ENCODE results near the gene RFX7.

Gene RFX7

GRCh38 chr15:56148064-56148463 is 95.6 kb downstream of the RFX7 start:
- peaks cover 2% of the 10 kb centered on the region; the same call in 1 of the 2 replicates for H3F3A ChIP-seq (ENCODE audit: control insufficient read depth, insufficient read depth)
- H3K9me3 ChIP-seq (ENCODE audit: control insufficient read depth, insufficient read depth, low read length): no peaks in the 10 kb centered on the region; the same call in 1 of the 2 replicates
- no peaks in the 10 kb centered on the region; the same call in 1 of the 2 replicates for H3K4me1 ChIP-seq (ENCODE audit: control insufficient read depth, low read length)
- no peak overlapping the region for H3K27ac ChIP-seq (ENCODE audit: low read depth, low read length)
- TF ChIP-seq EZH2phosphoT487 (IDR thresholded peaks at IDR 0.05; ENCODE audit: borderline replicate concordance, low read length): no peak
- TF ChIP-seq CTCF (IDR thresholded peaks at IDR 0.05; ENCODE audit: low read depth, low read length, poor library complexity, severe bottlenecking): no peak
- H3K4me2 ChIP-seq (ENCODE audit: low read length): no peak overlapping the region
- H3K36me3 ChIP-seq (ENCODE audit: control insufficient read depth, low read length): peaks cover 40% of the 10 kb centered on the region
- no peak overlapping the region for H3K4me3 ChIP-seq (ENCODE audit: low read length)
- no peaks in the 10 kb centered on the region for H3K27me3 ChIP-seq (ENCODE audit: control insufficient read depth, low read length)
- no peaks in the 10 kb centered on the region for H4K20me1 ChIP-seq (ENCODE audit: control insufficient read depth, insufficient read depth, low read depth, low read length)
- H3K79me2 ChIP-seq (ENCODE audit: control insufficient read depth, low read length): peaks cover 81% of the 10 kb centered on the region
- H3K9me2 ChIP-seq (replicated peaks; ENCODE audit: control insufficient read depth, low read length): no peaks in the 10 kb centered on the region

GRCh38 chr15:56146756-56147155 is 96.9 kb downstream of the RFX7 start:
- no peak for TF ChIP-seq CTCF (IDR thresholded peaks at IDR 0.05; ENCODE audit: low read depth, low read length, poor library complexity, severe bottlenecking)
- no peak for TF ChIP-seq EZH2phosphoT487 (IDR thresholded peaks at IDR 0.05; ENCODE audit: borderline replicate concordance, low read length)
- no peaks in the 10 kb centered on the region; the same call in 1 of the 2 replicates for H3K9me3 ChIP-seq (ENCODE audit: control insufficient read depth, insufficient read depth, low read length)
- H4K20me1 ChIP-seq (ENCODE audit: control insufficient read depth, insufficient read depth, low read depth, low read length): no peaks in the 10 kb centered on the region
- H3K4me3 ChIP-seq (ENCODE audit: low read length): no peak overlapping the region
- no peaks in the 10 kb centered on the region for H3K27me3 ChIP-seq (ENCODE audit: control insufficient read depth, low read length)
- no peak overlapping the region for H3K4me2 ChIP-seq (ENCODE audit: low read length)
- H3F3A ChIP-seq (ENCODE audit: control insufficient read depth, insufficient read depth): peaks cover 2% of the 10 kb centered on the region; the same call in 1 of the 2 replicates
- H3K36me3 ChIP-seq (ENCODE audit: control insufficient read depth, low read length): peaks cover 53% of the 10 kb centered on the region
- H3K27ac ChIP-seq (ENCODE audit: low read depth, low read length): no peak overlapping the region
- peaks cover 68% of the 10 kb centered on the region for H3K79me2 ChIP-seq (ENCODE audit: control insufficient read depth, low read length)
- H3K4me1 ChIP-seq (ENCODE audit: control insufficient read depth, low read length): no peaks in the 10 kb centered on the region; the same call in 1 of the 2 replicates
- no peaks in the 10 kb centered on the region for H3K9me2 ChIP-seq (replicated peaks; ENCODE audit: control insufficient read depth, low read length)

GRCh38 chr15:56128081-56128480 is 115.6 kb downstream of the RFX7 start:
- peaks cover 5% of the 10 kb centered on the region; the same call in 1 of the 2 replicates for H3K79me2 ChIP-seq (ENCODE audit: control insufficient read depth, low read length)
- no peaks in the 10 kb centered on the region for H3K27me3 ChIP-seq (ENCODE audit: control insufficient read depth, low read length)
- no peak overlapping the region for H3K27ac ChIP-seq (ENCODE audit: low read depth, low read length)
- H3K36me3 ChIP-seq (ENCODE audit: control insufficient read depth, low read length): peaks cover 71% of the 10 kb centered on the region
- H3K4me2 ChIP-seq (ENCODE audit: low read length): no peak overlapping the region
- H3K4me1 ChIP-seq (ENCODE audit: control insufficient read depth, low read length): no peaks in the 10 kb centered on the region
- no peaks in the 10 kb centered on the region for H3K9me2 ChIP-seq (replicated peaks; ENCODE audit: control insufficient read depth, low read length)
- H3F3A ChIP-seq (ENCODE audit: control insufficient read depth, insufficient read depth): no peaks in the 10 kb centered on the region
- H3K9me3 ChIP-seq (ENCODE audit: control insufficient read depth, insufficient read depth, low read length): peaks cover 17% of the 10 kb centered on the region; the same call in 1 of the 2 replicates
- TF ChIP-seq EZH2phosphoT487 (IDR thresholded peaks at IDR 0.05; ENCODE audit: borderline replicate concordance, low read length): no peak
- no peak for TF ChIP-seq CTCF (IDR thresholded peaks at IDR 0.05; ENCODE audit: low read depth, low read length, poor library complexity, severe bottlenecking)
- no peak overlapping the region for H3K4me3 ChIP-seq (ENCODE audit: low read length)
- no peaks in the 10 kb centered on the region for H4K20me1 ChIP-seq (ENCODE audit: control insufficient read depth, insufficient read depth, low read depth, low read length)

Data from DOHH2 (cell line).